IMR-90 (cell line): ENCODE data around the gene TLNRD1. TPM values are rescaled to one million over a fixed set of nuclear protein-coding genes. Genes with fewer than 3 reads are reported as not detected.

Experiments used
- ATAC-seq: fragments of 200-7000 bp; cut with Tn5 transposase; 2 replicates; pipeline ENCODE4 v1.9.1; 2020; ENCODE audit warnings: low read depth, mild to moderate bottlenecking, moderate library complexity
- BruUV-seq: library from RNA; stranded (reverse); fragments of 400-500 nt; replicated peaks from 2 replicates; lab custom pipeline; 2021; lab: Mats Ljungman, UMichigan
- CTCF ChIA-PET: fragments of 300-600 bp; formaldehyde crosslinking; extraction: SDS; loops from one replicate; lab custom pipeline; 2021; ENCODE audit warnings: antibody characterized with exemption; lab: Yijun Ruan, JAX
- POLR2A ChIA-PET: fragments of 300-600 bp; sonication (Branson Sonifier 250); formaldehyde crosslinking; loops from one replicate; lab custom pipeline; 2022; ENCODE audit warnings: antibody characterized with exemption; ENCODE audit not compliant: unreplicated experiment; lab: Charles Lee
- DNase-seq: peaks from one replicate; pipeline ENCODE4 v3.0.0; 2013
- H2AFZ ChIP-seq: replicated peaks from 2 replicates; pipeline ENCODE3; 2013; ENCODE audit warnings: low read length, mild to moderate bottlenecking; ENCODE audit not compliant: poor library complexity
- H2AK5ac ChIP-seq: 2 replicates; pipeline ENCODE4 v1.6.1; 2013; ENCODE audit warnings: low read depth, low read length, inconsistent platforms
- H2AK9ac ChIP-seq: replicated peaks from 2 replicates; pipeline ENCODE3; 2013; ENCODE audit warnings: mild to moderate bottlenecking, low read depth, low read length, moderate library complexity; ENCODE audit not compliant: poor library complexity
- H2BK120ac ChIP-seq: 2 replicates; pipeline ENCODE4 v1.6.1; 2013; ENCODE audit warnings: low read depth, low read length, inconsistent platforms
- H2BK15ac ChIP-seq: 3 replicates; pipeline ENCODE4 v1.6.1; 2013; ENCODE audit warnings: low read depth, low read length, inconsistent platforms
- H2BK20ac ChIP-seq: 2 replicates; pipeline ENCODE4 v1.6.1; 2013; ENCODE audit warnings: low read depth, mild to moderate bottlenecking, inconsistent platforms, low read length, moderate library complexity
- H2BK5ac ChIP-seq: 2 replicates; pipeline ENCODE4 v1.6.1; 2013; ENCODE audit warnings: mild to moderate bottlenecking, low read depth, low read length, inconsistent platforms; ENCODE audit not compliant: poor library complexity, severe bottlenecking
- H3K14ac ChIP-seq: replicated peaks from 2 replicates; pipeline ENCODE4 v1.6.1; 2013; ENCODE audit warnings: low read depth, low read length, inconsistent platforms
- H3K18ac ChIP-seq: 2 replicates; pipeline ENCODE4 v1.6.1; 2013; ENCODE audit warnings: low read depth, low read length, control low read depth
- H3K23ac ChIP-seq: 2 replicates; pipeline ENCODE4 v1.6.1; 2013; ENCODE audit warnings: low read depth, low read length, inconsistent platforms
- H3K27ac ChIP-seq: 2 replicates; pipeline ENCODE4 v1.5.1; 2013; ENCODE audit warnings: mild to moderate bottlenecking, control low read depth, low read length; ENCODE audit not compliant: insufficient read depth
- H3K27me3 ChIP-seq: 2 replicates; pipeline ENCODE4 v1.6.1; 2013; ENCODE audit warnings: low read length; ENCODE audit not compliant: control insufficient read depth, insufficient read depth
- H3K36me3 ChIP-seq: 2 replicates; pipeline ENCODE4 v1.6.1; 2013; ENCODE audit warnings: low read length, mixed read lengths; ENCODE audit not compliant: control insufficient read depth, insufficient read depth
- H3K4ac ChIP-seq: 2 replicates; pipeline ENCODE4 v1.6.1; 2013; ENCODE audit warnings: low read depth, low read length, inconsistent platforms
- H3K4me1 ChIP-seq: 2 replicates; pipeline ENCODE4 v1.6.1; 2013; ENCODE audit warnings: low read length, mixed read lengths; ENCODE audit not compliant: control insufficient read depth, insufficient read depth
- H3K4me2 ChIP-seq: 2 replicates; pipeline ENCODE4 v1.6.1; 2013; ENCODE audit warnings: low read depth, mild to moderate bottlenecking, control low read depth, low read length, moderate library complexity
- H3K4me3 ChIP-seq: 2 replicates; pipeline ENCODE4 v1.5.1; 2013; ENCODE audit warnings: low read depth, mild to moderate bottlenecking, control low read depth, low read length, moderate library complexity; ENCODE audit not compliant: insufficient read depth
- H3K56ac ChIP-seq: 2 replicates; pipeline ENCODE4 v1.6.1; 2013; ENCODE audit warnings: low read length, inconsistent platforms; ENCODE audit not compliant: insufficient read depth; ENCODE audit errors: extremely low read depth
- H3K79me1 ChIP-seq, 2 experiments: 2 replicates each; pipeline ENCODE4 v1.6.1; 2013; ENCODE audit warnings: low read length in 2 of 2, inconsistent platforms in 1 of 2, low read depth in 1 of 2
- H3K9ac ChIP-seq: 2 replicates; pipeline ENCODE4 v1.6.1; 2013; ENCODE audit warnings: low read depth, low read length, control low read depth
- H3K9me1 ChIP-seq: 2 replicates; pipeline ENCODE4 v1.6.1; 2013; ENCODE audit warnings: low read length, inconsistent platforms; ENCODE audit not compliant: insufficient read depth
- H3K9me3 ChIP-seq: 2 replicates; pipeline ENCODE4 v1.6.1; 2013; ENCODE audit warnings: low read length; ENCODE audit not compliant: control insufficient read depth, insufficient read depth
- H4K20me1 ChIP-seq: 2 replicates; pipeline ENCODE4 v1.6.1; 2013; ENCODE audit warnings: low read length, inconsistent platforms; ENCODE audit not compliant: insufficient read depth
- H4K5ac ChIP-seq: 2 replicates; pipeline ENCODE4 v1.6.1; 2013; ENCODE audit warnings: mild to moderate bottlenecking, low read depth, low read length, control low read depth
- H4K8ac ChIP-seq, 2 experiments: 2 replicates each; pipeline ENCODE4 v1.6.1; 2013; ENCODE audit warnings: low read depth in 2 of 2, low read length in 2 of 2, control low read depth in 1 of 2, inconsistent platforms in 1 of 2
- H4K91ac ChIP-seq: 2 replicates; pipeline ENCODE4 v1.6.1; 2013; ENCODE audit warnings: low read depth, low read length, inconsistent platforms; ENCODE audit not compliant: insufficient read depth
- CEBPB ChIP-seq: IDR thresholded peaks from 2 replicates; pipeline ENCODE4 v1.6.1; 2012; ENCODE audit warnings: low read depth, low read length, improper control_type of control experiment
- CHD1 ChIP-seq: IDR thresholded peaks from 2 replicates; pipeline ENCODE4 v1.6.1; 2012; ENCODE audit warnings: low read depth, low read length, improper control_type of control experiment
- CTCF ChIP-seq: conservative IDR thresholded peaks from 2 replicates; pipeline ENCODE4 v1.5.1; 2012; ENCODE audit warnings: mild to moderate bottlenecking, low read depth, low read length, improper control_type of control experiment
- FOS ChIP-seq: fragments of 150-350 bp; IDR thresholded peaks from 2 replicates; pipeline ENCODE4 v1.6.1; 2016; ENCODE audit warnings: low read depth, low read length
- MAFK ChIP-seq: IDR thresholded peaks from 2 replicates; pipeline ENCODE4 v1.6.1; 2012; ENCODE audit warnings: low read depth, low read length, improper control_type of control experiment
- MAZ ChIP-seq: IDR thresholded peaks from 2 replicates; pipeline ENCODE4 v1.6.1; 2012; ENCODE audit warnings: low read depth, mild to moderate bottlenecking, low read length, improper control_type of control experiment, moderate library complexity, borderline replicate concordance
- MXI1 ChIP-seq: IDR thresholded peaks from 2 replicates; pipeline ENCODE4 v1.6.1; 2012; ENCODE audit warnings: low read depth, mild to moderate bottlenecking, low read length, moderate library complexity, borderline replicate concordance
- POLR2A ChIP-seq: IDR thresholded peaks from 2 replicates; pipeline ENCODE4 v1.6.1; 2012; ENCODE audit warnings: mild to moderate bottlenecking, low read depth, low read length
- RFX5 ChIP-seq: IDR thresholded peaks from 2 replicates; pipeline ENCODE4 v1.8.0; 2012; ENCODE audit warnings: low read depth, mild to moderate bottlenecking, low read length, moderate library complexity
- USF2 ChIP-seq: fragments of 150-350 bp; IDR thresholded peaks from 2 replicates; pipeline ENCODE4 v1.6.1; 2017; ENCODE audit warnings: mild to moderate bottlenecking, antibody characterized with exemption, low read length, low read depth
- WGBS, 2 experiments: methylation state at CpG; one replicate each; pipeline versions ENCODE4 v1.1.5 to v1.1.7; 2013; ENCODE audit warnings: missing lambda C conversion rate in 2 of 2; ENCODE audit not compliant: insufficient read length in 1 of 2; ENCODE audit errors: extremely low coverage in 2 of 2; 5-methylcytosine and 5-hydroxymethylcytosine counted together
- dilution Hi-C: fragments of 300-500 bp; cut with HindIII; formaldehyde crosslinking; loops from one replicate; pipeline ENCODE4 v1.14.3; 2018; ENCODE audit warnings: low sequenced_read_pairs; ENCODE audit not compliant: unreplicated experiment
- in situ Hi-C: fragments of 300-500 bp; cut with MboI; formaldehyde crosslinking; loops from 3 replicates; pipeline ENCODE4 v1.14.3; 2019; ENCODE audit warnings: low sequenced_read_pairs, inconsistent platforms, mixed read lengths
- intact Hi-C: fragments of 100-400 bp; cut with micrococcal nuclease; formaldehyde crosslinking; loops from 2 replicates; pipeline ENCODE4 v1.10.0; 2022
- polyA plus RNA-seq, 3 experiments: library from polyadenylated mRNA; depleted of rRNA; stranded (reverse); fragments of >200 nt; gene quantifications; 2 replicates each; pipeline ENCODE4 v1.2.3, GENCODE V29; 2012; ENCODE audit warnings: low replicate concordance in 1 of 3
- total RNA-seq: library from RNA; depleted of rRNA; stranded (reverse); fragments of >200 nt; gene quantifications from 2 replicates; pipeline ENCODE4 v1.2.3, GENCODE V29; 2012

Gene TLNRD1
- total and polyA plus RNA-seq, 2 of the 4 experiments (the other 2 are of a cell fraction): 2.2 to 6.8 TPM

GRCh38 chr15:80997692-80998091, 3.0 kb upstream of the TLNRD1 start:
- H2BK15ac ChIP-seq: no peak overlapping the region
- no peak for ATAC-seq
- no peak overlapping the region for H2BK120ac ChIP-seq
- H3K4ac ChIP-seq: no peak overlapping the region
- ChIA-PET CTCF (no interaction called here), POLR2A (no interaction called here)
- H3K14ac ChIP-seq: no peak overlapping the region
- H3K23ac ChIP-seq: no peak overlapping the region
- H3K9ac ChIP-seq: no peak overlapping the region
- H3K4me2 ChIP-seq: no peak overlapping the region
- no peak for DNase-seq
- no peak overlapping the region for H2BK5ac ChIP-seq
- H3K9me3 ChIP-seq: no peaks in the 10 kb centered on the region
- H3K27me3 ChIP-seq: no peaks in the 10 kb centered on the region
- no peak overlapping the region for H3K27ac ChIP-seq
- WGBS, 2 experiments: no CpG with 5 or more reads among the region's 1 CpG
- in situ Hi-C loops: loop anchor here (10.0 kb wide), 1 partner anchor 267 kb away; no protein-coding TSS in a partner anchor
- no peak overlapping the region for H4K8ac ChIP-seq
- H3K36me3 ChIP-seq: peaks cover 4% of the 10 kb centered on the region; the same call in 1 of the 2 replicates
- H4K5ac ChIP-seq: no peak overlapping the region
- no peak overlapping the region for H2BK20ac ChIP-seq
- intact Hi-C loops: no loop called here
- TF ChIP-seq CTCF: no peak
- TF ChIP-seq MXI1: no peak
- TF ChIP-seq CHD1: no peak
- no peak for TF ChIP-seq MAZ
- TF ChIP-seq CEBPB: no peak
- TF ChIP-seq POLR2A: no peak
- TF ChIP-seq RFX5: no peak
- no peak for TF ChIP-seq MAFK
- no peak for TF ChIP-seq USF2
- TF ChIP-seq FOS: no peak
- H2AFZ ChIP-seq: no peak overlapping the region
- H4K91ac ChIP-seq: no peak overlapping the region
- H3K18ac ChIP-seq: no peak overlapping the region
- H4K20me1 ChIP-seq: peaks cover 12% of the 10 kb centered on the region; the same call in 1 of the 2 replicates
- dilution Hi-C loops: no loop called here
- peaks cover under 1% of the 10 kb centered on the region for H3K9me1 ChIP-seq
- peaks cover 11 to 16% of the 10 kb centered on the region in 2 experiments for H3K79me1 ChIP-seq
- H2AK9ac ChIP-seq: no peak overlapping the region
- H2AK5ac ChIP-seq: no peak overlapping the region
- peaks cover 4% of the 10 kb centered on the region for H3K4me1 ChIP-seq
- no peak overlapping the region for H3K56ac ChIP-seq
- no TSS peak for BruUV-seq
- no peak overlapping the region for H3K4me3 ChIP-seq
